Measurements from ENCODE around the gene ZNF426. TPM values are rescaled to one million over a fixed set of nuclear protein-coding genes. Genes with fewer than 3 reads are reported as not detected.
"Not testable (repeated sequence)": the region's sequence is repeated elsewhere in the genome, so short reads cannot be mapped to it uniquely, and the experiment has no call there.

The ZNF426 gene
- 10 to 100 TPM; 13.5 to 13.6 TPM for total RNA-seq

DNA sequence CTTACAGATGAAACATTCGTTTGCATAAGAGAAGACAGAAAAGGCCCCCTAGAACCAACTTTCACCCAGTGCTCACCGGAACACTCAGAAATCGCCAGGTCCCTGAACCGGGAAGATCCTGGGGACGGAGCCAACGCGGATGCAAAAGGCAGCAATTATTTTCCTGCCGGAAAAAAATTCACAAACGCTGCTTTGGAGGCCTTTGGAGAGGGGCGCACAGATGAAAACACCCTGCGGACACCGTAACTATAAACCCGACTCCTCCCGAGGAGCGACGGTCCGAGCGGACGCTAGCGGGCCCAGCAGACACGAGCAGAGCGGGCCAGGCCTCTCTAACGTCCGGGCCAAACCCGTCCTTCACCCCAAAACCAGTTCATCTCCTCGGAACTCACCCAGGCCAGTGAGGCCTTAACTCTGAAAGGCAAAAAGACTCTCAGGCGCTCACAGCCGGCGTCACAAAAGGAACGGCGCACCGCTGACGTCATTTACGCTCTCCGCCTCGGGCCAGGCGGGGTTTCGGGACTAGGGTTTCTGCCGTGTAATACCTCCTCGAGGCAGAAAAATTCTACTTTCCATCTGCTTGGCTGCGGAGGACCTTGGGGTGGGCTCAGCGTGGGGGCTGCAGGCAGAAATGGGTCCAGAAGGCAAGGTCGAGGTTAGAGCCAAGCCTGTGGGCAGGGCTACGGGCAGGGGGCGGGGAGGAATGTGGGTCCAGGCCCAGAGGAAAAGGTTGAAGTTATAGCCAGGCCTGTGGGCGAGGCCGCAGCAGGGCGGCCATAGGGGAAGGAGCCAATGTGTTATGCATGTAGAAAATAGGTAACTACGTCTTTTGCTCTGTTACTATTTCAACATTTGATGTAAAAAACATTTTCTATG lies at the start of gene ZNF426:
Gene ZNF426 (minus strand): TSS at position 463 of the 876 bp plus-strand sequence. CDS start 2,413 bp downstream, outside the sequence.
- CTCF ChIA-PET: no interaction called here
- Mint-ChIP-seq H3K27ac (peak within 1 kb of the TSS; percentile 99), H3K36me3 (ENCODE audit: low read depth) (peaks cover 58% of the 10 kb centered on the region), H3K4me1 (ENCODE audit: low read depth) (peaks cover 14% of the 10 kb centered on the region), H3K9me3 (peaks cover 36% of the 10 kb centered on the region), H3K4me3 (peak within 1 kb of the TSS; percentile 97), H3K27me3 (no peaks in the 10 kb centered on the region)
- intact Hi-C loops (cut with micrococcal nuclease): no loop called here
- TF ChIP-seq, protein P1, sequence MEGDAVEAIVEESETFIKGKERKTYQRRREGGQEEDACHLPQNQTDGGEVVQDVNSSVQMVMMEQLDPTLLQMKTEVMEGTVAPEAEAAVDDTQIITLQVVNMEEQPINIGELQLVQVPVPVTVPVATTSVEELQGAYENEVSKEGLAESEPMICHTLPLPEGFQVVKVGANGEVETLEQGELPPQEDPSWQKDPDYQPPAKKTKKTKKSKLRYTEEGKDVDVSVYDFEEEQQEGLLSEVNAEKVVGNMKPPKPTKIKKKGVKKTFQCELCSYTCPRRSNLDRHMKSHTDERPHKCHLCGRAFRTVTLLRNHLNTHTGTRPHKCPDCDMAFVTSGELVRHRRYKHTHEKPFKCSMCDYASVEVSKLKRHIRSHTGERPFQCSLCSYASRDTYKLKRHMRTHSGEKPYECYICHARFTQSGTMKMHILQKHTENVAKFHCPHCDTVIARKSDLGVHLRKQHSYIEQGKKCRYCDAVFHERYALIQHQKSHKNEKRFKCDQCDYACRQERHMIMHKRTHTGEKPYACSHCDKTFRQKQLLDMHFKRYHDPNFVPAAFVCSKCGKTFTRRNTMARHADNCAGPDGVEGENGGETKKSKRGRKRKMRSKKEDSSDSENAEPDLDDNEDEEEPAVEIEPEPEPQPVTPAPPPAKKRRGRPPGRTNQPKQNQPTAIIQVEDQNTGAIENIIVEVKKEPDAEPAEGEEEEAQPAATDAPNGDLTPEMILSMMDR (IDR thresholded peaks at IDR 0.05): no peak
- peak; percentile 95 for DNase-seq
- POLR2A ChIA-PET: interaction anchor here (1.2 to 1.3 kb wide), 2 partner anchors 12 to 47 kb away, joined by 3 read pairs; no protein-coding TSS in a partner anchor
- ATAC-seq: peak; percentile 97

DNA sequence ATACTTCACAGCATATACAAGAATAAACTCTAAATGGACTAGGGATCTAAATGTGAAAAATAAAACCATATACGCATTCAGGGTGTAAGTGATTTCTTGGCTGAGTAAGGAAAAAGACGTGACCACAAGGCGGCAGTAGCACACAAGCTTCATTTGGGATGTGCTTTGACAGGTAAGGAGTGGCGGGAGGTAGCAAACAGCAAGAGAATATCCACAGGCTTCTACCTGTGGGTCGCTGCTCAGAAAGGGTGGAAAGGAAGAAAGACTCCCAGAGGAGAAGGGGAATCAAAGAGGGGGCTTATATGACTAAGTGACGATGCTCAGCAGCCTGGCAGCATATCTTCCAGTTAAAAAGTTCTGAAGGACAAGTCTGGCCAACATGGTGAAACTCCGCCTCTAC lies 48.3 kb upstream of the ZNF426 start:
- Mint-ChIP-seq H3K27me3 (peaks cover 7% of the 10 kb centered on the region), H3K36me3 (ENCODE audit: low read depth) (peaks cover 20% of the 10 kb centered on the region), H3K27ac (no peak overlapping the region), H3K9me3 (peaks cover 4% of the 10 kb centered on the region), H3K4me3 (no peak overlapping the region), H3K4me1 (ENCODE audit: low read depth) (peaks cover 11% of the 10 kb centered on the region)
- POLR2A ChIA-PET: no interaction called here
- DNase-seq: peak; percentile 91
- intact Hi-C loops (cut with micrococcal nuclease): loop anchor here (5.0 kb wide), 1 partner anchor 211 kb away; no protein-coding TSS in a partner anchor
- CTCF ChIA-PET: interaction anchor here (0.7 to 2.7 kb wide), 9 partner anchors 9 to 440 kb away, joined by 3 to 9 read pairs (median 3); no protein-coding TSS in a partner anchor
- no peak for ATAC-seq
- TF ChIP-seq, protein P1 (IDR thresholded peaks at IDR 0.05): peak; percentile 72

DNA sequence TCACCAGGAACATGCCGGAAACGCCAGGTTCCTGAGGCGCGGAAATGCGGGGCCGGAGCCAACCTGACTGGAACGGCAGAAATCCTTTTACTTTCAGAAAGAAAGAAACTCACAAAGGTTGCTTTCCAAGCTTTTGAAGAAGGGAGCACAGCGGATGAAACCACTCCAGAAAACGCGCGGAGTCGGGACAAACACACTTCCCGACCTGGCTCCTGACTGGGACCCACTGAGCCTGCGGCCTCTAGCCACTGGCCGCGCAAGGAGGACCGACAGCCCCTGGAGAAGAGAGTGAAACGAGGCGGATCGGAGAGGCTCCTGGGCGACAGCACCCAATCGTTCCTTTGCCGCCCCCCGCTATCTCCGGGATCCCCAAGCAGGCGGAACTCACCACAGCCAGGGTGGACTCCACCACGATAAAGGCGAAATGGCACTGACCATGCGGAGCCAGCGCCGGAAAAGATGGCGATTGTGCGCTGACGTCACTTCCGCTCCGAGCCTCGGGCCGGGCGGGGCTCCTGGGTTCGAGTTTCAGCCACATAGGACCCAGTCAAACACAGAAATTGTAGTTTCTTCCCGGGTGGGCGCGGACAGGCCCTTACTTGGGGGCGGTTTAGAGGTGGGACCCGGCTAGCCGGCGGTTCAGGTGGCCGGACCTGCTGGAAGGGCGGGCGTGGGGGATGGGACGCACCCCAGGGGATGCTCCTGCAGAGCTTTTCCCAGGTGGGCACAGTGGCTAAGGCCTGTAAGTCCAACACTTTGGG lies 45.8 kb upstream of the ZNF426 start, which contains the start of gene ZNF121:
Gene ZNF121 (minus strand): TSS at position 432 of the 761 bp plus-strand sequence. CDS start 16,407 bp downstream, outside the sequence.
- intact Hi-C loops (cut with micrococcal nuclease): no loop called here
- Mint-ChIP-seq H3K27ac (peak within 1 kb of the TSS; percentile 97), H3K36me3 (ENCODE audit: low read depth) (peaks cover 46% of the 10 kb centered on the region), H3K27me3 (peaks cover 5% of the 10 kb centered on the region), H3K9me3 (peaks cover 15% of the 10 kb centered on the region), H3K4me1 (ENCODE audit: low read depth) (peaks cover 31% of the 10 kb centered on the region), H3K4me3 (peak within 1 kb of the TSS; percentile 92)
- ChIA-PET POLR2A (interaction anchor here (0.5 to 2.7 kb wide), 11 partner anchors 11 to 309 kb away, joined by 3 to 11 read pairs (median 3); partner anchors contain the start of genes ZNF266 and ZNF561), CTCF (interaction anchor here (0.9 to 1.9 kb wide), 10 partner anchors 9 to 379 kb away, joined by 3 to 5 read pairs (median 4); partner anchors contain the start of gene ZNF266)
- TF ChIP-seq, protein P1 (IDR thresholded peaks at IDR 0.05): no peak
- peak; percentile 87 for ATAC-seq
- peak; percentile 91 for DNase-seq

DNA sequence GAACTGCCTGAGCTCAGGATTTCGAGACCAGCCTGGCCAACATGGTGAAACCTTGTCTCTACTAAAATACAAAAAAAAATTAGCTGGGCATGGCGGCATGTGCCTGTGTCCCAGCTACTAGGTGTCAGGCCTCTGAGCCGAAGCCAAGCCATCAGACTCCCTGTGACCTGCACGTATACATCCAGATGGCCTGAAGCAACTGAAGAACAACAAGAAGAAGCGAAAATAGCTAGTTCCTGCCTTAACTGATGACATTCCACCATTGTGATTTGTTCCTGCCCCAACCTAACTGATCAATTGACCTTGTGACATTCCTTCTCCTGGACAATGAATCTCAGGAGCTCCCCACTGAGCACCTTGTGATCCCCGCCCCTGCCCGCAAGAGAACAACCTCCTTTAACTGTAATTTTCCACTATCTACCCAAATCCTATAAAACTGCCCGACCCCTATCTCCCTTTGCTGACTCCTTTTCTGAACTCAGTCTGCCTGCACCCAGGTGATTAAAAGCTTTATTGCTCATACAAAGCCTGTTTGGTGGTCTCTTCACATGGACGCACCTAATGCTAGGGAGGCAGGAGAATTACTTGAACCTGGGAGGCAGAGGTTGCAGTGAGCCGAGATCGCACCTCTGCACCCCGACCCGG lies 43.8 kb upstream of the ZNF426 start:
- Mint-ChIP-seq H3K4me1 (ENCODE audit: low read depth) (peaks cover 44% of the 10 kb centered on the region), H3K4me3 (peak overlapping the region; percentile 75), H3K9me3 (peaks cover 25% of the 10 kb centered on the region), H3K27ac (peak overlapping the region; percentile 89), H3K36me3 (ENCODE audit: low read depth) (peaks cover 65% of the 10 kb centered on the region)
- ATAC-seq; H3K27me3 Mint-ChIP-seq; intact Hi-C loops (cut with micrococcal nuclease); DNase-seq; CTCF ChIA-PET: not testable (repeated sequence)
- POLR2A ChIA-PET: interaction anchor here (0.7 to 2.7 kb wide), 4 partner anchors 9 to 258 kb away, joined by 3 to 11 read pairs (median 6); partner anchors contain the start of gene ZNF559

DNA sequence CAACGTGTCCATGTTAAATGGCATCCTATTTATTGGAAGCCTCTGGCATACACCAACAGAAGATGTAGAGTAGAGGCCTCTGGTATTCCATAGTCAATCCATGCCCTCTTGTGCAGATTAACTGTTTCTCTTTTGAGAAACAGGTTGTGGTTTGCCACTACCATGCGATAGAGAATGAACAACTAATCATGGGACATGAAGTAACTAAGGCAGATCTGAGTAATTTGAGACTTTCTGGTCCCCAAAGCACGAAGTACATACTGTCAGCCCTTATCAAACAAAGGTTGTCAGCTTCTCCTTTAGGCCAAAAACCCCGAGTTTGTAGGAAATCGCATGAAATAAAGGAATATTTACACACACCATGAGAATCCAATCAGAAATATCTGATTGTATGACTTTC lies 42.3 kb upstream of the ZNF426 start:
- peaks cover 80% of the 10 kb centered on the region for H3K36me3 Mint-ChIP-seq (ENCODE audit: low read depth)
- DNase-seq (no peak), ATAC-seq (no peak)
- ChIA-PET POLR2A (no interaction called here), CTCF (no interaction called here)
- TF ChIP-seq, protein P1 (IDR thresholded peaks at IDR 0.05): no peak
- H3K4me3 Mint-ChIP-seq: peak overlapping the region; percentile 59
- peaks cover 50% of the 10 kb centered on the region for H3K4me1 Mint-ChIP-seq (ENCODE audit: low read depth)
- H3K9me3 Mint-ChIP-seq: peaks cover 38% of the 10 kb centered on the region
- no peaks in the 10 kb centered on the region for H3K27me3 Mint-ChIP-seq
- H3K27ac Mint-ChIP-seq: peak overlapping the region; percentile 74
- intact Hi-C loops (cut with micrococcal nuclease): no loop called here

All from activated CD8-positive, alpha-beta T cell treated with anti-CD3 and anti-CD28 coated beads for 36 hours (primary cell).